TTC549 (cell line): ENCODE results near the gene PEX16.

ENCODE experiments used
- FAIRE-seq: peaks from 2 replicates; lab custom pipeline; 2012; peaks lifted over from hg19 to GRCh38; lab: Jason Lieb, UNC

Gene PEX16

GRCh38 chr11:45876401-45876800 lies 41.3 kb downstream of the PEX16 start:
- FAIRE-seq: no peak

- no peak for FAIRE-seq
Observed at GRCh38 chr11:45872651-45873356, 44.9 kb downstream of the PEX16 start.

- FAIRE-seq: no peak
Observed at GRCh38 chr11:45871638-45872037, 46.0 kb downstream of the PEX16 start.

GRCh38 chr11:45870706-45871105 lies 47.0 kb downstream of the PEX16 start:
- FAIRE-seq: no peak

- no peak for FAIRE-seq
Observed at GRCh38 chr11:45869551-45869950, 48.1 kb downstream of the PEX16 start.

- FAIRE-seq: no peak
Observed at GRCh38 chr11:45864041-45864440, 53.6 kb downstream of the PEX16 start.

- no peak for FAIRE-seq
Observed at GRCh38 chr11:45860764-45861510, 56.7 kb downstream of the PEX16 start.

GRCh38 chr11:45860348-45860747 lies 57.3 kb downstream of the PEX16 start:
- no peak for FAIRE-seq
